SK-N-SH (cell line): ENCODE results near the gene PLEKHM3. TPM values are rescaled to one million over a fixed set of nuclear protein-coding genes. Genes with fewer than 3 reads are reported as not detected.
A peak's percentile ranks its signal among the peaks of the same experiment; 100 is the strongest.

Source experiments
- CTCF ChIA-PET: fragments of 300-600, 350-600 bp; formaldehyde crosslinking; extraction: SDS; loops from one replicate; lab custom pipeline; 2021; lab: Yijun Ruan, JAX
- POLR2A ChIA-PET: fragments of 350-600 bp; sonication (Branson Sonifier 250); formaldehyde crosslinking; extraction: SDS; loops from one replicate; lab custom pipeline; 2020; ENCODE audit warnings: antibody characterized with exemption, inconsistent platforms; lab: Yijun Ruan, JAX
- DNase-seq: peaks from one replicate; pipeline ENCODE4 v3.0.0; 2012
- H2AFZ ChIP-seq: fragments of 200-600 bp; sonication (generic); 2 replicates; pipeline ENCODE4 v1.8.1; 2016; ENCODE audit warnings: antibody characterized with exemption, mild to moderate bottlenecking, low read depth
- H3F3A ChIP-seq: fragments of 200-600 bp; sonication (generic); replicated peaks from 2 replicates; pipeline ENCODE3; 2016; ENCODE audit warnings: antibody characterized with exemption, mild to moderate bottlenecking; ENCODE audit not compliant: insufficient read depth
- H3K27ac ChIP-seq, 2 experiments: fragments of 200-500 bp in 1 of 2; fragments of 200-600 bp in 1 of 2; sonication (Bioruptor generic) in 1 of 2; sonication (generic), shearing (Covaris generic) in 1 of 2; 2 replicates each; pipeline versions ENCODE4 v1.5.1 to v1.6.1; 2014 to 2016; ENCODE audit warnings: low read depth in 2 of 2, inconsistent platforms in 1 of 2, low read length in 1 of 2, mild to moderate bottlenecking in 1 of 2, mixed read lengths in 1 of 2
- H3K27me3 ChIP-seq: fragments of 200-600 bp; sonication (generic), shearing (Covaris generic); 2 replicates; pipeline ENCODE4 v1.6.1; 2016; ENCODE audit warnings: mixed run types; ENCODE audit not compliant: insufficient read depth
- H3K36me3 ChIP-seq, 2 experiments: fragments of 200-500 bp in 1 of 2; fragments of 200-600 bp in 1 of 2; sonication (Bioruptor generic) in 1 of 2; sonication (generic) in 1 of 2; replicated peaks in 1 of 2; 2 replicates each; pipeline versions ENCODE3 to v1.5.1; 2014 to 2016; ENCODE audit warnings: low read length in 1 of 2, mild to moderate bottlenecking in 1 of 2; ENCODE audit not compliant: insufficient read depth in 2 of 2, control insufficient read depth in 1 of 2
- H3K4me1 ChIP-seq, 2 experiments: fragments of 200-500 bp in 1 of 2; fragments of 200-600 bp in 1 of 2; sonication (Bioruptor generic) in 1 of 2; sonication (generic), shearing (Covaris generic) in 1 of 2; 2 replicates each; pipeline versions ENCODE4 v1.5.1 to v1.6.1; 2014 to 2016; ENCODE audit warnings: low read depth in 1 of 2, low read length in 1 of 2, mixed run types in 1 of 2; ENCODE audit not compliant: insufficient read depth in 2 of 2, control insufficient read depth in 1 of 2
- H3K4me2 ChIP-seq: fragments of 200-600 bp; sonication (generic), shearing (Covaris generic); 2 replicates; pipeline ENCODE4 v1.6.1; 2017; ENCODE audit warnings: mixed run types
- H3K4me3 ChIP-seq, 2 experiments: fragments of 200-500 bp in 1 of 2; fragments of 200-600 bp in 1 of 2; sonication (Bioruptor generic) in 1 of 2; sonication (generic), shearing (Covaris generic) in 1 of 2; 2 replicates each; pipeline versions ENCODE4 v1.5.1 to v1.8.1; 2014 to 2016; ENCODE audit warnings: low read depth in 2 of 2, inconsistent platforms in 1 of 2, low read length in 1 of 2, mild to moderate bottlenecking in 1 of 2, mixed read lengths in 1 of 2, moderate library complexity in 1 of 2
- H3K79me2 ChIP-seq: fragments of 200-600 bp; sonication (generic); 2 replicates; pipeline ENCODE4 v1.8.1; 2017; ENCODE audit warnings: mild to moderate bottlenecking; ENCODE audit not compliant: insufficient read depth
- H3K9ac ChIP-seq: fragments of 200-600 bp; sonication (generic); 2 replicates; pipeline ENCODE4 v1.6.1; 2017; ENCODE audit warnings: mixed run types
- H3K9me2 ChIP-seq: fragments of 200-600 bp; sonication (generic); 2 replicates; pipeline ENCODE4 v1.6.1; 2017; ENCODE audit warnings: mixed run types
- H3K9me3 ChIP-seq: fragments of 200-600 bp; sonication (generic); 2 replicates; pipeline ENCODE4 v1.6.1; 2017; ENCODE audit warnings: mixed run types, mild to moderate bottlenecking, moderate library complexity
- H4K20me1 ChIP-seq: fragments of 200-600 bp; sonication (generic); 2 replicates; pipeline ENCODE4 v1.6.1; 2017; ENCODE audit warnings: mild to moderate bottlenecking, mixed run types; ENCODE audit not compliant: insufficient read depth
- EP300 ChIP-seq, 2 experiments: IDR thresholded peaks; 2 replicates each; pipeline versions ENCODE4 v1.4.0 to v1.6.1; 2012; ENCODE audit warnings: borderline replicate concordance in 1 of 2, low read depth in 1 of 2, low read length in 1 of 2
- FOSL2 ChIP-seq: IDR thresholded peaks from 2 replicates; pipeline ENCODE4 v1.4.0; 2012; ENCODE audit warnings: low read depth, mild to moderate bottlenecking, moderate library complexity, borderline replicate concordance
- JUND ChIP-seq: IDR thresholded peaks from 2 replicates; pipeline ENCODE4 v1.4.0; 2012
- MEF2A ChIP-seq: IDR thresholded peaks from 2 replicates; pipeline ENCODE4 v1.4.0; 2012; ENCODE audit warnings: low read depth, borderline replicate concordance
- RXRA ChIP-seq: IDR thresholded peaks from 2 replicates; pipeline ENCODE4 v1.4.0; 2012; ENCODE audit warnings: low read depth, mild to moderate bottlenecking, borderline replicate concordance
- TCF12 ChIP-seq: IDR thresholded peaks from 2 replicates; pipeline ENCODE4 v1.4.0; 2012
- TEAD4 ChIP-seq: IDR thresholded peaks from 2 replicates; pipeline ENCODE4 v1.4.0; 2012; ENCODE audit warnings: mild to moderate bottlenecking, borderline replicate concordance; ENCODE audit not compliant: insufficient read depth
- WGBS: methylation state at CpG from one replicate; pipeline ENCODE4 v1.1.6; 2017; ENCODE audit warnings: low lambda C conversion rate; 5-methylcytosine and 5-hydroxymethylcytosine counted together
- polyA plus RNA-seq, 3 experiments: library from polyadenylated mRNA; depleted of rRNA; stranded (reverse); fragments of >200 nt; gene quantifications; 2 replicates each; pipeline ENCODE4 v1.2.3, GENCODE V29; 2012
- TF ChIP-seq, protein P1 (sequence below): IDR thresholded peaks from 2 replicates; pipeline ENCODE4 v1.4.0; 2012; ENCODE audit warnings: low read depth
- TF ChIP-seq, protein P2 (sequence below): fragments of 200-600 bp; sonication (generic); IDR thresholded peaks from 2 replicates; pipeline ENCODE4 v1.6.1; 2017; ENCODE audit warnings: antibody characterized with exemption, mild to moderate bottlenecking, moderate library complexity
- TF ChIP-seq, protein P3 (sequence below): IDR thresholded peaks from 2 replicates; pipeline ENCODE4; 2012
- TF ChIP-seq, protein P4 (sequence below): IDR thresholded peaks from 2 replicates; pipeline ENCODE4 v1.6.1; 2012; ENCODE audit warnings: mild to moderate bottlenecking, low read depth, low read length, moderate library complexity

Gene PLEKHM3
- polyA plus RNA-seq, 1 of the 3 experiments (the other 2 are of a cell fraction) = 1.9 TPM

DNA sequence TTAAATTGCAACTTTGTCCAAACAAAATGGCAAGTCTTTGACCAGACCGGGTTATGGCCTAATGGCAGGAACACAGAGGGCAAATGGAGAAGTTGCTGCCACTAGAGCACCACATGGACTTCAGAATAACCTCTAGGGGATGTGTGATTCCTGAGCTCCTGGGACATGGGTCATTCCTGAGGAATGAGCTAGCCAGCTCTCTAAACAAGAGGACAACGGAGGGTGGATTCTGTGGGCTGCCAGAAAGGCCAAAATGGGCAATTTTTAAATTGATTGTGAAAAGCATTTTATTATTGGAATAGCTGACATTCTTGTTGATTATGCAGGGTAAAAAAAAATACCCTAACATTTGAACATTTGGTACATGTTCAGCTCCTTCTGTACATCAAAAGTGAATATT lies 145.8 kb downstream of the PLEKHM3 start:
- POLR2A ChIA-PET = no interaction called here
- Histone ChIP-seq H3K4me2 (0 out of 2 replicates have a peak overlapping the region, but pooled peaks have one; percentile 5), H3K27ac (peak overlapping the region; percentile 27 to 44; a peak in 3 of 4 replicates), H3K9me2 (no peaks in the 10 kb centered on the region), H3F3A (no peaks in the 10 kb centered on the region), H3K36me3 (peaks cover 0 to 3% of the 10 kb centered on the region in 2 experiments), H2AFZ (no peak overlapping the region), H3K9ac (no peak overlapping the region), H4K20me1 (no peaks in the 10 kb centered on the region), H3K4me1 (peaks cover 0 to 8% of the 10 kb centered on the region in 2 experiments; a peak in 3 of 4 replicates), H3K9me3 (no peaks in the 10 kb centered on the region), H3K79me2 (no peaks in the 10 kb centered on the region), H3K27me3 (no peaks in the 10 kb centered on the region), H3K4me3 (no peak overlapping the region)
- CTCF ChIA-PET = interaction anchor here (0.9 kb wide), 1 partner anchor 161 kb away, joined by 3 read pairs; no protein-coding TSS in a partner anchor
- TF ChIP-seq, protein P1, sequence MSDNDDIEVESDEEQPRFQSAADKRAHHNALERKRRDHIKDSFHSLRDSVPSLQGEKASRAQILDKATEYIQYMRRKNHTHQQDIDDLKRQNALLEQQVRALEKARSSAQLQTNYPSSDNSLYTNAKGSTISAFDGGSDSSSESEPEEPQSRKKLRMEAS = peak; percentile 31; the same call in 1 of the 2 replicates
- TF ChIP-seq FOSL2 = peak; percentile 33; the same call in 1 of the 2 replicates
- no peak for TF ChIP-seq TEAD4
- TF ChIP-seq, protein P2, sequence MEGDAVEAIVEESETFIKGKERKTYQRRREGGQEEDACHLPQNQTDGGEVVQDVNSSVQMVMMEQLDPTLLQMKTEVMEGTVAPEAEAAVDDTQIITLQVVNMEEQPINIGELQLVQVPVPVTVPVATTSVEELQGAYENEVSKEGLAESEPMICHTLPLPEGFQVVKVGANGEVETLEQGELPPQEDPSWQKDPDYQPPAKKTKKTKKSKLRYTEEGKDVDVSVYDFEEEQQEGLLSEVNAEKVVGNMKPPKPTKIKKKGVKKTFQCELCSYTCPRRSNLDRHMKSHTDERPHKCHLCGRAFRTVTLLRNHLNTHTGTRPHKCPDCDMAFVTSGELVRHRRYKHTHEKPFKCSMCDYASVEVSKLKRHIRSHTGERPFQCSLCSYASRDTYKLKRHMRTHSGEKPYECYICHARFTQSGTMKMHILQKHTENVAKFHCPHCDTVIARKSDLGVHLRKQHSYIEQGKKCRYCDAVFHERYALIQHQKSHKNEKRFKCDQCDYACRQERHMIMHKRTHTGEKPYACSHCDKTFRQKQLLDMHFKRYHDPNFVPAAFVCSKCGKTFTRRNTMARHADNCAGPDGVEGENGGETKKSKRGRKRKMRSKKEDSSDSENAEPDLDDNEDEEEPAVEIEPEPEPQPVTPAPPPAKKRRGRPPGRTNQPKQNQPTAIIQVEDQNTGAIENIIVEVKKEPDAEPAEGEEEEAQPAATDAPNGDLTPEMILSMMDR = peak; percentile 17
- TF ChIP-seq RXRA = 0 out of 2 replicates have a peak, but pooled peaks have one; percentile 32
- TF ChIP-seq JUND = peak; percentile 32; the same call in 1 of the 2 replicates
- TF ChIP-seq, protein P3, sequence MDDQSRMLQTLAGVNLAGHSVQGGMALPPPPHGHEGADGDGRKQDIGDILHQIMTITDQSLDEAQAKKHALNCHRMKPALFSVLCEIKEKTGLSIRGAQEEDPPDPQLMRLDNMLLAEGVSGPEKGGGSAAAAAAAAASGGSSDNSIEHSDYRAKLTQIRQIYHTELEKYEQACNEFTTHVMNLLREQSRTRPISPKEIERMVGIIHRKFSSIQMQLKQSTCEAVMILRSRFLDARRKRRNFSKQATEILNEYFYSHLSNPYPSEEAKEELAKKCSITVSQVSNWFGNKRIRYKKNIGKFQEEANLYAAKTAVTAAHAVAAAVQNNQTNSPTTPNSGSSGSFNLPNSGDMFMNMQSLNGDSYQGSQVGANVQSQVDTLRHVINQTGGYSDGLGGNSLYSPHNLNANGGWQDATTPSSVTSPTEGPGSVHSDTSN = peak; percentile 81
- TF ChIP-seq EP300 (IDR thresholded peaks at IDR 0.05; ENCODE audit: borderline replicate concordance in 1 of 2, low read depth in 1 of 2, low read length in 1 of 2) = peak in 1 of 2 experiments; percentile 50; a peak in 1 of 4 replicates
- TF ChIP-seq, protein P4, sequence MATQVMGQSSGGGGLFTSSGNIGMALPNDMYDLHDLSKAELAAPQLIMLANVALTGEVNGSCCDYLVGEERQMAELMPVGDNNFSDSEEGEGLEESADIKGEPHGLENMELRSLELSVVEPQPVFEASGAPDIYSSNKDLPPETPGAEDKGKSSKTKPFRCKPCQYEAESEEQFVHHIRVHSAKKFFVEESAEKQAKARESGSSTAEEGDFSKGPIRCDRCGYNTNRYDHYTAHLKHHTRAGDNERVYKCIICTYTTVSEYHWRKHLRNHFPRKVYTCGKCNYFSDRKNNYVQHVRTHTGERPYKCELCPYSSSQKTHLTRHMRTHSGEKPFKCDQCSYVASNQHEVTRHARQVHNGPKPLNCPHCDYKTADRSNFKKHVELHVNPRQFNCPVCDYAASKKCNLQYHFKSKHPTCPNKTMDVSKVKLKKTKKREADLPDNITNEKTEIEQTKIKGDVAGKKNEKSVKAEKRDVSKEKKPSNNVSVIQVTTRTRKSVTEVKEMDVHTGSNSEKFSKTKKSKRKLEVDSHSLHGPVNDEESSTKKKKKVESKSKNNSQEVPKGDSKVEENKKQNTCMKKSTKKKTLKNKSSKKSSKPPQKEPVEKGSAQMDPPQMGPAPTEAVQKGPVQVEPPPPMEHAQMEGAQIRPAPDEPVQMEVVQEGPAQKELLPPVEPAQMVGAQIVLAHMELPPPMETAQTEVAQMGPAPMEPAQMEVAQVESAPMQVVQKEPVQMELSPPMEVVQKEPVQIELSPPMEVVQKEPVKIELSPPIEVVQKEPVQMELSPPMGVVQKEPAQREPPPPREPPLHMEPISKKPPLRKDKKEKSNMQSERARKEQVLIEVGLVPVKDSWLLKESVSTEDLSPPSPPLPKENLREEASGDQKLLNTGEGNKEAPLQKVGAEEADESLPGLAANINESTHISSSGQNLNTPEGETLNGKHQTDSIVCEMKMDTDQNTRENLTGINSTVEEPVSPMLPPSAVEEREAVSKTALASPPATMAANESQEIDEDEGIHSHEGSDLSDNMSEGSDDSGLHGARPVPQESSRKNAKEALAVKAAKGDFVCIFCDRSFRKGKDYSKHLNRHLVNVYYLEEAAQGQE = no peak
- peak; percentile 45 for TF ChIP-seq TCF12
- no peak for TF ChIP-seq MEF2A
- WGBS = 46% methylated on average over 2 of the region's 2 CpGs
- DNase-seq = no peak
